LNCAP (cell line): Measurements from ENCODE around the gene ZC2HC1C.

Experiments used
- CTCF ChIP-seq: fragments of 450-650 bp; IDR thresholded peaks from 2 replicates; pipeline ENCODE4 v1.5.1; 2017; ENCODE audit warnings: mild to moderate bottlenecking

ZC2HC1C gene

GRCh38 chr14:75084513-75084912 lies 15.1 kb downstream of the ZC2HC1C start:
- TF ChIP-seq CTCF: peak; percentile 25; the same call in 1 of the 2 replicates

GRCh38 chr14:75088153-75088552 lies 18.7 kb downstream of the ZC2HC1C start:
- no peak for TF ChIP-seq CTCF

- TF ChIP-seq CTCF: peak; percentile 75
Observed at GRCh38 chr14:75088566-75089373, 19.3 kb downstream of the ZC2HC1C start.

GRCh38 chr14:75090353-75090752 lies 20.9 kb downstream of the ZC2HC1C start:
- TF ChIP-seq CTCF: no peak

- TF ChIP-seq CTCF: no peak
Observed at GRCh38 chr14:75091251-75091650, 21.8 kb downstream of the ZC2HC1C start.

GRCh38 chr14:75092698-75093097 lies 23.3 kb downstream of the ZC2HC1C start:
- TF ChIP-seq CTCF: no peak

- TF ChIP-seq CTCF: no peak
Observed at GRCh38 chr14:75094896-75095295, 25.5 kb downstream of the ZC2HC1C start.
